ENCODE data around the gene TH. TPM values are rescaled to one million over a fixed set of nuclear protein-coding genes. Genes with fewer than 3 reads are reported as not detected.

Gene TH
- total RNA-seq, 1 donor from 2014 or later, result 0.23 TPM

DNA sequence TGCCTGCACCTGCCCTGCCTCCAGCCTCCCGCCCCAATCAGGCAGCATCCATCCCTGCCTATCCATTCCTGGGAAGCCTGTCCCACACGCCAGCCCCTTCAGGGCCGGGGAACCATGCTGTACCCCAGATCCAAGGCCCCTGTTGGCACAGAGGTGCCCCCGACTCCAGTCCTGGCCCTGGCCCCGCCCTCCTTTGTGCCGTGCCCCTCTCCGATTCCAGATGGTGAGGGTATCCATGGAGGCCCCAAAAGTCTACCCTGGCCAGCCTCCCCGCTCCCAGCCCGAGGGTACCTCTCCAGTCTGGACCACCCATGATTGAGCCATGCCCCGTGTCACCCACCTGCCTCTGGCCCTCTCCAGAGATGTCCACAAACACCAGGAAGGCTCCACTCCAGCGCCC is 2.7 kb upstream of the TH start:
- DNase-seq (ENCODE audit: low read depth), result no peak
- TF ChIP-seq, protein P1, sequence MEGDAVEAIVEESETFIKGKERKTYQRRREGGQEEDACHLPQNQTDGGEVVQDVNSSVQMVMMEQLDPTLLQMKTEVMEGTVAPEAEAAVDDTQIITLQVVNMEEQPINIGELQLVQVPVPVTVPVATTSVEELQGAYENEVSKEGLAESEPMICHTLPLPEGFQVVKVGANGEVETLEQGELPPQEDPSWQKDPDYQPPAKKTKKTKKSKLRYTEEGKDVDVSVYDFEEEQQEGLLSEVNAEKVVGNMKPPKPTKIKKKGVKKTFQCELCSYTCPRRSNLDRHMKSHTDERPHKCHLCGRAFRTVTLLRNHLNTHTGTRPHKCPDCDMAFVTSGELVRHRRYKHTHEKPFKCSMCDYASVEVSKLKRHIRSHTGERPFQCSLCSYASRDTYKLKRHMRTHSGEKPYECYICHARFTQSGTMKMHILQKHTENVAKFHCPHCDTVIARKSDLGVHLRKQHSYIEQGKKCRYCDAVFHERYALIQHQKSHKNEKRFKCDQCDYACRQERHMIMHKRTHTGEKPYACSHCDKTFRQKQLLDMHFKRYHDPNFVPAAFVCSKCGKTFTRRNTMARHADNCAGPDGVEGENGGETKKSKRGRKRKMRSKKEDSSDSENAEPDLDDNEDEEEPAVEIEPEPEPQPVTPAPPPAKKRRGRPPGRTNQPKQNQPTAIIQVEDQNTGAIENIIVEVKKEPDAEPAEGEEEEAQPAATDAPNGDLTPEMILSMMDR (conservative IDR thresholded peaks at IDR 0.05; ENCODE audit: low read depth, low read length), result no peak
- H3K4me3 ChIP-seq (ENCODE audit: low read depth, low read length), result no peak overlapping the region

DNA sequence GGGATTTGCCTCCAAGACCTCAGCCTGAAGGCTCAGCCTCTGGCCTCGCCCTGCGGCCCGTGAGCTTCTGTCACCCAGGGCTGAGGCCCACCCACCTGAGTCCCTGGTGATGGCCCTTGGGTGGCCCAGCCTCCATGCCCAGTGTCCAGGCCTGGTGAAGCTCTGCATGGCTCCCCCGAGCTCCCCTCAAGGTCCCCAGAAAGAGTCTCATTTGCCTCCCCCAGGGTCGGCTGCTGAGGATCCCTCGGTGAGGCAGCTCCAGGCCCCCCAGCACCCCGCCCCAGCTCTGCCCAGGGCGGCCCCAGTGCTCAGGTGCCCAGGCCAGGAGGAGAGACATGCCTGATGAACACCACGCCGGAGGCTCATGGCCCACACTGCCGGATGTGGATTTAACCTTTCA is 2.1 kb upstream of the TH start:
- H3K4me3 ChIP-seq (ENCODE audit: low read depth, low read length), result no peak overlapping the region
- TF ChIP-seq, protein P1 (conservative IDR thresholded peaks at IDR 0.05; ENCODE audit: low read depth, low read length), result no peak
- no peak for DNase-seq (ENCODE audit: low read depth)

DNA sequence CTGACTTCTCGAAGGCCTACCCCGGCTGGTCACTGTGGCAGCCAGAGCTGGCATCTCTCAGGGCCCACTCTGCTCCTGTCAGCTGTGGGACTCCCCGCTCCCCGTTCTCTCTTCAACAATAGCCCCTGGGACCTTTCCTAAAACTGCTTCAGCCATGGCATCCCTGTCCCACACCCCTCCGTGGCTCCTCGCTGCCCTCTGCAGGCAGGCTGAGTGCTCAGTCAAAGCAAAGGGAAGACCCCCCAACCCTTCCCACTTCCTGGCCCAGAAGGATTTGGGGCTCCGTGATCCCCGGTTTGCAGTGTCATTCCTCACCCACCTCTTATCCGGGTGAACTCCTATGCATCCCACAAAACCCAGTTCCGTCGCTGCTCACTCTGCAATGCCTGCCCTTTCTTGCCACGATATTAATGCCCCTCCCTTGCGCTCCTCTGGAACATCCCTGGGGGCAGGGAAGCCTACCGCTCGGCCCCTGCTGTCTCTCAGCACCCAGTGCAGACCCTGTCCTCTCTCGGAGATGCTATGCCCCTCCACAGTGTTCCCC is 1.6 kb upstream of the TH start:
- TF ChIP-seq, protein P1 (conservative IDR thresholded peaks at IDR 0.05; ENCODE audit: low read depth, low read length), result peak; percentile 61
- H3K4me3 ChIP-seq (ENCODE audit: low read depth, low read length), result no peak overlapping the region
- no peak for DNase-seq (ENCODE audit: low read depth)

DNA sequence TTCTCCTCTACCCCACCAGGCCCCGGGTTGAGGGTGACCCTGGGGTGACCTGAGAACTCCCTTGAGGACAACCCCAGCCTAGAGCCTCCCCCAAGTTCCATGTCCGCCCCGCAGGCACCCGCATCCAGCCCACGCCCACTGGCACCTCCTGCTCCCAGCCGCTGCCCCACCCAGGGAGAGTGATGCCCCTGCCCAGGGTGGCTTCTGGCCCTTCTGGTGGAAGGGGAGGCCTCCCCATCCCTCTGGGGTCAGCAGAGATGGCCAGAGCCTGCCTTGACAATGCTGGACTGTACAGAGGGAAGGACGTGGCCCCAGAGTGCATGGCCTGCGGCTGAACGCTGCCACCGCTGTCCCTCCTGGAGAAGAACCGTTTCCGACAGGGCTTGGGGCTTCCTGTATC is 1.1 kb upstream of the TH start:
- TF ChIP-seq, protein P1 (conservative IDR thresholded peaks at IDR 0.05; ENCODE audit: low read depth, low read length), result no peak
- H3K4me3 ChIP-seq (ENCODE audit: low read depth, low read length), result no peak overlapping the region
- no peak for DNase-seq (ENCODE audit: low read depth)

DNA sequence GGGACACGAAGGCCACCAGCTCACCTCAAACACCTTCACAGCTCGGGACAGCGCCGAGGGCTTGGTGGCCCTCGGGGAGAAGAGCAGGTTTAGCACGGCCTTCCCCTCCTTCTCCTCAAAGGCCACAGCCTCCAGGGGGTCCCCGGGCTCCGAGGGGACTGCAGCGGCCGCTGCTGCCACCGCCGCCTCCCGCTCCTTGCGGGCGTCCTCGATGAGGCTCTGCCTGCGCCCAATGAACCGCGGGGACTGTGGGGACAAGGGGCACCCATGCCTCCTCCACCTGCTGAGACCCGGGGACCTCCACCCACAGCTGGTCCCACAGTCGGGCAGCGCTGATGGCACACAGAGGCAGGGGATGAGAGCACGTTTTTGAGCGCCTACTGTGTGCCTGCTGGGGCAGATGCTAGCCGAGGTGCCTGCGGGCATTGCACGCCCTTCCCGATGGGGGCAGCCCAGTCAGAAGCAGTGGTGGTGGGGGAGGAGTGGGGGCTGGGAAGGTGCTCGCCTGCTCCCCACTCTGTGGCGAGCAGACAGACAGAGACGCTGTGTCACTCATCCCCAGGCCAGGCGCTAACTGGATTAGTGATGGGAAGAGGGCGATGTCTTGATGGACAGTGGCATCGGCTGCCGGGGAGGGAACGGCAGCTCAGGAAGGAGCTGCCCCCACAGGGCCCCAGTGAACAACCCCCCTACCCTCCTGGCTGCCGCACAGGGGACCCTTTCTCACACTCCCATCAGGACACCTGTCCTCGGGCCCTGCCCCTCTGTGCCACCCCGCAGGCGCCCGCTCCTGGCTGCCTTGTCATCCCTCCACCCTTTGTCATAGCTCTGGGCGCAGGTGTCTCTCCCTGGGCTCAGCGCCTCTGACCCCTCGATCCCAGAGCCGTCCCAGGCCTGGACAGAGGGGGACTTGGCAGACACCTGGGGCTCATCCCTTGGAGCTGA is 1.7 kb downstream of the TH start:
- no peak for DNase-seq (ENCODE audit: low read depth)
- TF ChIP-seq, protein P1 (conservative IDR thresholded peaks at IDR 0.05; ENCODE audit: low read depth, low read length), result no peak

DNA sequence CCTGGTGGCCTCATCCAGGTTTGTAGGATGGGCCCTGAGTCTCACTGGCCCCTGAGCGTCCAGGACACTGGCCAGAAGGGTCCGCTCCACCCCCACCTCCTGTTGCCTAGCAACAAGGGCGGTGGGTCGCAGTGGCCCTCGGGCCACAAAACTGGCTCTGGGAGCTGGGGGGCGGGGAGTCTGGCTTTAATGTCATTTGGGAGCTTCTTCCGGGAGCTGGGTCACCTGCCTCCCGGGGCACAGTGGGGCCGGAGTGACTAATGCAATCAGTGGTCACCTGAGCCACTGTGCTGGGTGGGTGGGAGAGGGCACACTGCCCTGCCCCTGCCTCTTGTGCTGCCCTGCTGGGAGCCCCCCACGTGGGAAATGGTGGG is 2.6 kb downstream of the TH start:
- no peak overlapping the region for H3K4me3 ChIP-seq (ENCODE audit: low read depth, low read length)
- TF ChIP-seq, protein P1 (conservative IDR thresholded peaks at IDR 0.05; ENCODE audit: low read depth, low read length), result no peak
- no peak for DNase-seq (ENCODE audit: low read depth)

More for the DNA sequence above, 1.7 kb downstream of the TH start:
- no peak overlapping the region for H3K4me3 ChIP-seq (ENCODE audit: low read depth, low read length)
